Epithelial cell of proximal tubule (primary cell): ENCODE data around the gene PKDCC. TPM values are rescaled to one million over a fixed set of nuclear protein-coding genes. Genes with fewer than 3 reads are reported as not detected.

ENCODE experiments used
- DNase-seq: peaks from one replicate; pipeline ENCODE4 v3.0.0-alpha.2; 2011; ENCODE audit warnings: low read depth
- H3K4me3 ChIP-seq: 2 replicates; pipeline ENCODE4 v1.5.1; 2011; ENCODE audit warnings: low read depth, mild to moderate bottlenecking, low read length
- CTCF ChIP-seq: conservative IDR thresholded peaks from 2 replicates; pipeline ENCODE4 v1.5.1; 2012; ENCODE audit warnings: low read depth, mild to moderate bottlenecking, low read length
- total RNA-seq: library from RNA; depleted of rRNA; stranded (reverse); fragments of >200 nt; gene quantifications from 2 replicates; pipeline ENCODE4 v1.2.3, GENCODE V29; 2015

The PKDCC gene
- total RNA-seq, 1 donor from 2014 or later, result 51.1 TPM

GRCh38 chr2:42099438-42100173, 51.8 kb downstream of the PKDCC start:
- H3K4me3 ChIP-seq, result no peak overlapping the region
- TF ChIP-seq CTCF, result no peak
- DNase-seq, result no peak

- no peak overlapping the region for H3K4me3 ChIP-seq
- TF ChIP-seq CTCF, result no peak
- no peak for DNase-seq
Measured at GRCh38 chr2:42100683-42101205, 52.9 kb downstream of the PKDCC start.

- DNase-seq, result no peak
- peak overlapping the region; percentile 45 for H3K4me3 ChIP-seq
- TF ChIP-seq CTCF, result no peak
Measured at GRCh38 chr2:42101206-42102023, 53.6 kb downstream of the PKDCC start.

- DNase-seq, result peak; percentile 45
- peak overlapping the region; percentile 45 for H3K4me3 ChIP-seq
- TF ChIP-seq CTCF, result no peak
Measured at GRCh38 chr2:42102024-42102590, 54.3 kb downstream of the PKDCC start.

- no peak for DNase-seq
- peak overlapping the region; percentile 45 for H3K4me3 ChIP-seq
- TF ChIP-seq CTCF, result peak; percentile 5
Measured at GRCh38 chr2:42102591-42103450, 55.0 kb downstream of the PKDCC start.

GRCh38 chr2:42103829-42104228, 56.0 kb downstream of the PKDCC start:
- no peak overlapping the region for H3K4me3 ChIP-seq
- DNase-seq, result no peak
- no peak for TF ChIP-seq CTCF
